ENCODE results near the gene FBXL16.

GRCh38 chr16:694863-695354 lies 10.7 kb downstream of the FBXL16 start:
- TF ChIP-seq POLR2A (IDR thresholded peaks at IDR 0.05), result no peak
- no peak for TF ChIP-seq CTCF (IDR thresholded peaks at IDR 0.05)
